ENCODE measurements around the gene ZNF726.
"Not testable (repeated sequence)": the region's sequence is repeated elsewhere in the genome, so short reads cannot be mapped to it uniquely, and the experiment has no call there.

ZNF726 gene

DNA sequence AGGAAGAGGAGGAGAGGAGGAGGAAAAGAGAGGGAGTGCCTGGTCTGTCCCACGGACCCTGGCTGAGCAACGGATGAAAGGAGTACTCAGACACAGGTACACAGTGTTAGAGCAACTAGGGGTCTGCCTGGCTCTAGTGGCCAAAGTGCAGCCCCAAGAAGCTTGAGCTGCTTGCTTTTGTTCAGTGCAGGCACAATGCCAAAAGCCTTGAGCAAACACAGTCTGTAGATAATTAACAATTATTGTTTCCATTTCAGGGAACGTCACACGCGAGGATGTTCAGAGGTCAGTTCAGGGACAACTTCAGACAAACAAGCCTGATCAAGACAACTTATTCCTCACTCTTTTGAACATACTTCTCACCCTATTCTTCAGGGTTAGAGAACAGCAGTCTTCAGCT is 32.2 kb upstream of the ZNF726 start:
- DNase-seq (ENCODE audit: low spot score), result no peak
- CTCF ChIA-PET, result no interaction called here
- TF ChIP-seq, protein P1, sequence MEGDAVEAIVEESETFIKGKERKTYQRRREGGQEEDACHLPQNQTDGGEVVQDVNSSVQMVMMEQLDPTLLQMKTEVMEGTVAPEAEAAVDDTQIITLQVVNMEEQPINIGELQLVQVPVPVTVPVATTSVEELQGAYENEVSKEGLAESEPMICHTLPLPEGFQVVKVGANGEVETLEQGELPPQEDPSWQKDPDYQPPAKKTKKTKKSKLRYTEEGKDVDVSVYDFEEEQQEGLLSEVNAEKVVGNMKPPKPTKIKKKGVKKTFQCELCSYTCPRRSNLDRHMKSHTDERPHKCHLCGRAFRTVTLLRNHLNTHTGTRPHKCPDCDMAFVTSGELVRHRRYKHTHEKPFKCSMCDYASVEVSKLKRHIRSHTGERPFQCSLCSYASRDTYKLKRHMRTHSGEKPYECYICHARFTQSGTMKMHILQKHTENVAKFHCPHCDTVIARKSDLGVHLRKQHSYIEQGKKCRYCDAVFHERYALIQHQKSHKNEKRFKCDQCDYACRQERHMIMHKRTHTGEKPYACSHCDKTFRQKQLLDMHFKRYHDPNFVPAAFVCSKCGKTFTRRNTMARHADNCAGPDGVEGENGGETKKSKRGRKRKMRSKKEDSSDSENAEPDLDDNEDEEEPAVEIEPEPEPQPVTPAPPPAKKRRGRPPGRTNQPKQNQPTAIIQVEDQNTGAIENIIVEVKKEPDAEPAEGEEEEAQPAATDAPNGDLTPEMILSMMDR (conservative IDR thresholded peaks at IDR 0.05; ENCODE audit: low read depth), result no peak

DNA sequence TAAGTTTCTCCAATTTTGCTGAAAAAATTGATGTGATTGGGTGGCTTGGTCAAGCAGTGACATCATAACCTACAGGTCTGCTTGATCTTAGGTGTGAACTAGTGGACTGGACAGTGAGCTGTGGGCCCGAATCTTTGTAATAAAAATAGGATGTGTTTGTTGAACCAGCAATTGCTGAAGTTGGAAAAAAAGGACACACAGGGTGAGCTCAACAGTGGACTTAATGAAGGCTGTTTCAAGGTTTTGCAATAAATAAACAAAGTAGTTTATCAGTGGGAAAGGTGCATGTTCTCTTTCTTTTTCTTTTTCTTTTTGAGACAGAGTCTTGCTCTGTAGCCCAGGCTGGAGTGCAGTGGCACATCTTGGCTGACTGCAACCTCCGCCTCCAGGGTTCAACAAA is 30.3 kb upstream of the ZNF726 start:
- ChIA-PET CTCF (no interaction called here), POLR2A (ENCODE audit: low non-redundant PET) (no interaction called here)
- no peak for DNase-seq (ENCODE audit: low spot score)
- TF ChIP-seq, protein P1 (conservative IDR thresholded peaks at IDR 0.05; ENCODE audit: low read depth), result no peak
- H3K27ac ChIP-seq, result no peak overlapping the region

More for the DNA sequence above, 32.2 kb upstream of the ZNF726 start:
- POLR2A ChIA-PET (ENCODE audit: low non-redundant PET), result no interaction called here
- H3K27ac ChIP-seq, result no peak overlapping the region

DNA sequence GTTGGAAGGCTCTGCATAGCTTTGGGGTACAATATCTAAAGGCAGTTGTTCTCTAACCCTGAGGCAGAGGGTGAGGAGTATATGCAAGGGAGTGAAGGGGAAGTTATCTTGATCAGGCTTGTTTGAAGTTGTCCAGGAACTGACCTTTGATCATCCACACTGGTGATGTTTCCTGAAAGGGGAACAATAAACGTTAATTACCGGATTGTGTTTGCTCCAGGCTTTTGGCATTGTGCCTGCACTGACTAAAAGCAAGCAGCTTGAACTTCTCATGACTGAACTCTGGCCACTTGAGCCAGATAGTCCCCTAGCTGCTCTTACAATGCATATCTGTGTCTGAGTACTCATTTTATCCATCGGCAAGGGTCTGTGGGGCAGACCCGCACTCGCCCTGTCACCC is 27.0 kb upstream of the ZNF726 start:
- TF ChIP-seq, protein P1 (conservative IDR thresholded peaks at IDR 0.05; ENCODE audit: low read depth), result no peak
- DNase-seq (ENCODE audit: low spot score), result no peak
- ChIA-PET POLR2A (ENCODE audit: low non-redundant PET) (no interaction called here), CTCF (no interaction called here)
- no peak overlapping the region for H3K27ac ChIP-seq

DNA sequence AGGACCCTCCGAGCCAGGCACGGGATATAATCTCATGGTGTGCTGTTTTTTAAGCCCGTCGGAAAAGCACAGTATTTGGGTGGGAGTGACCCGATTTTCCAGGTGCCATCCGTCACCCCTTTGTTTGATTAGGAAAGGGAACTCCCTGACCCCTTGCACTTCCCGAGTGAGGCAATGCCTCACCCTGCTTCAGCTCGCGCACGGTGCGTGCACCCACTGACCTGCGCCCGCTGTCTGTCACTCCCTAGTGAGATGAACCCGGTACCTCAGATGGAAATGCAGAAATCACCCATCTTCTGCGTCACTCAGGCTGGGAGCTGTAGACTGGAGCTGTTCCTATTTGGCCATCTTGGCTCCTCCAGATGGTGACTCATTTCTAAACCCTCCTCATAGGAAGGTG is 18.6 kb upstream of the ZNF726 start:
- H3K27ac ChIP-seq; DNase-seq (ENCODE audit: low spot score); CTCF ChIA-PET; POLR2A ChIA-PET (ENCODE audit: low non-redundant PET): not testable (repeated sequence)

DNA sequence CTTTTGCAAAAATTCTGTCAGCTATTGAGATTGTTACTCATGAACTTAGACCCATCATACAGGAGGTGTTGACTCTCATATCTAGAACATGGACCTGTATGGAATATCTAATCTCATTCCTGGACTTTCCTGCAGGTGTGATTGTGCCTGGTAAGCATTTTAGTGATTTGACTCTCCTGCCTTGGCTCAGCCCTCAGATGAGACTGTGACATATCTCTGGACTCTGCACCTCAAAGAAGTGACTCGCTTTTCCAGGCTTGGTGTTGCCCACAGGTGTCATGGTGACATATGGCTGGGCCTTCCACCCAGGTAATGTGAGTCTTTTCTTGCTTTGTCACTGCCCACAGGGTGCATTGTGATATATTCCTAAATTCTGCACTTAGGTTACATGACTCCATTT is 17.8 kb upstream of the ZNF726 start:
- no peak overlapping the region for H3K27ac ChIP-seq
- DNase-seq (ENCODE audit: low spot score), result no peak
- ChIA-PET CTCF (no interaction called here), POLR2A (ENCODE audit: low non-redundant PET) (no interaction called here)
- TF ChIP-seq, protein P1 (conservative IDR thresholded peaks at IDR 0.05; ENCODE audit: low read depth), result no peak

DNA sequence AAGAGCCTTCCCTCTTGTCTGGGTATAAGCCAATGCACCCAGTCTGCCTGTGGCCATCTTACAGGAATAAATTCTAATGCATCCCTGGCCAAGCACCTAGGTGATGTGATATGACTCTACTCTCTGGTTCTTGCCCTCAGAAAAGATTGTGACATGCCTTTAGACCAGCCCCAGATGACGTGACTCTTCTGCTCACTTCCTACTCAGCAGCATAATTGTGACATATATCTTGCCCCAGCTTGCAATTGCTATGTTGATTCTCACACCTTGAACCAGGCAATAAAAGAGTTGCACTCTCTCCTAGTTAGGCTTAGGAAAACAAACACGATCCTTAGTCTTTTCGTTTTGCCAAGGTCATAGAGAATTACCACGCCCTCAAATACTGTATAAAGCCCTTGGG is 13.3 kb upstream of the ZNF726 start:
- DNase-seq (ENCODE audit: low spot score), result no peak
- H3K27ac ChIP-seq, result no peak overlapping the region
- CTCF ChIA-PET, result no interaction called here
- POLR2A ChIA-PET (ENCODE audit: low non-redundant PET), result no interaction called here
- TF ChIP-seq, protein P1 (conservative IDR thresholded peaks at IDR 0.05; ENCODE audit: low read depth), result no peak

DNA sequence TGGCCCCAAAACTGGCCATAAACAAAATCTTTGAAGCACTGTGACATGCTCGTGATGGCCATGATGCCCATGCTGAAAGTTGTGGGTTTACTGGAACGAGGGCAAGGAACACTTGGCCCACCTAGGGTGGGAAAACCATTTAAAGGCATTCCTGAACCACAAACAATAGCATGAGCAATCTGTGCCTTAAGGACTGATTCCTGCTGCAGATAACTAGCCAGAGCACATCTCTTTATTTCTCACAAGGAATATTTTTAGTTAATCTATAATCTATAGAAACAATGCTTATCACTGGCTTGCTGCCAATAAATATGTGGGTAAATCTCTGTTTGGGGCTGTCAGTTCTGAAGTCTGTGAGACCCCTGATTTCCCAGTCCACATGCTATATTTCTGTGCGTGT is 10.3 kb upstream of the ZNF726 start:
- CTCF ChIA-PET, result no interaction called here

More for the DNA sequence above, 10.3 kb upstream of the ZNF726 start:
- H3K27ac ChIP-seq, result no peak overlapping the region
- POLR2A ChIA-PET (ENCODE audit: low non-redundant PET), result no interaction called here
- TF ChIP-seq, protein P1 (conservative IDR thresholded peaks at IDR 0.05; ENCODE audit: low read depth), result no peak
- DNase-seq (ENCODE audit: low spot score), result no peak

Data from RWPE1 (cell line).